GM19395 (cell line): Measurements from ENCODE around the gene ABHD12.

Experiments
- ATAC-seq: cut with Tn5 transposase; IDR thresholded peaks from one replicate; pipeline ENCODE4 v1.9.1; 2021; ENCODE audit warnings: mild to moderate bottlenecking, moderate library complexity; ENCODE audit not compliant: unreplicated experiment

ABHD12 gene

DNA sequence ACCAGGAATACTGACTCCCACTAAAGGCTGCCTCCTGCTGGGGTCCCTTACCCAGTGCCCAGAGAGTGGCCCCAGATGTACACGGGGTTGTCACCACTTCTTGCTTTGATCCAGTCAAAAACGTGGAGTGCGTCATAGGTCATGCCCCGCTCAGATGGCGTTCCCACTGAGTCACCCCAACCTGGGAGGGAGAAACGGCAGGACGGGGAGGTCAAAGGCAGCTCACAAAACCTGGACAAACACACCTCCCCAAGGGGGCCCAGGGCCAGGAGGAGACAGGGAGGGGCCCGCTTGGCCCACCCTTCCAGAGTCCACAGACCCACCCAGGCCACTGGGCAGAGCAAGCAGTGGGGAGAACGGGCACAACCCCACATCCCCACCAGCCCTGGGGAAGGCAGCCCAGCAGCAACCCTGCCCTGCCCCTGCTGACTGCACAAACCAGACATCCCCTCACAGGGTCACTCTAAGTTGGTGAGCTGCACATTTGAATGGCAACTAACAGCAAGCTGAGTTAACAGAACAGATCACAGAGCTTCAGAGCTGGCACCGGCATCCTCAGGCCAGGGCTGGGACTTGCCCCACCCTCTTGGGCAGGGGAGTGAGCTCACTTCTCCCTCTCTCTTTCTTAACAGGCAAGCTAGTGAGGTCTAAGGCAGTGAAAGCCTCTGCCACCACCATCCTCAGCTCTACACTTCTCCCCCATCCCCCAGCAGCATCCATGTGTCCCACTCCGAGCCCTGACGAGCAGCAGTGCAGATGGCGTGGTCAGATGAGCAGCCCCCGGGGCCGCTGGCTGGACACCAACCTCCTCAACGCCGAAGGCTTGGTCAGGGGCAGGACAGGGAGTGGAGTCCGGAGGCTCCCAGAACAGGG is 81.0 kb downstream of the ABHD12 start:
- no peak for ATAC-seq

DNA sequence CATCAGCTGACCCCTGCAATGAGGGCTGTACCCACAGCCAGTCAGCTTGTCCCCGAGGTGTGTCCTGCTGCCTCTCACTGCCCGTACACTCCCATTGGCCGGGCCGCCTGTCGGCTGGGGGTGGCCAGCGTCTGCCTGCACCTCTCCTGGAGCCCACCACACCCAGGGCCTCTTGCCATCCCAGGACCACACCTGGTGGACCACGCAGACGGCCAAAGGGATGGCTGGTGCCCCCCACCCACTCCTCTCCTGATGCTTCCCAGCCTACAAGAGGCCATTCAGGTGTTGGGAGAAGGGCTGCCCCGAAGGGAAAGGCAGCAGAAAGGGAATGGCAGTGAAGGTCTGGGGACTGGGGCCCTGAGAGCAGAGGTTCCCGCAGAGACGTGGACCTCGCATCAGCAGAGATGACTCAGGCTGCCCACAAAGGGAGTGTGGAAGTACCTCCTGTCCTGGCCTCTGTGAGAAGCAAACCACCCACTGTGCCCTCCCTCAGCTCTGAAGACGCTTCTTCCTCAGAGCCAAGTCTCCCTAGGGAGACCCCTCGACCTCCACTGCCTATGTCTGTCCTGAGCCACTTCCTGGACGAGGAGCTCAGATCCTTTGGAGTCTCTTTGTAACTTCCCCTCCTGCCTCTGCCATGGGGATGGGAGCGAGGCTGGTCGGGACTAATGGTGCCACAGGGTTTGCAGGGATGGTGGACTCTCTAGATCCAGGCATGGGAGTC is 81.8 kb downstream of the ABHD12 start:
- no peak for ATAC-seq

DNA sequence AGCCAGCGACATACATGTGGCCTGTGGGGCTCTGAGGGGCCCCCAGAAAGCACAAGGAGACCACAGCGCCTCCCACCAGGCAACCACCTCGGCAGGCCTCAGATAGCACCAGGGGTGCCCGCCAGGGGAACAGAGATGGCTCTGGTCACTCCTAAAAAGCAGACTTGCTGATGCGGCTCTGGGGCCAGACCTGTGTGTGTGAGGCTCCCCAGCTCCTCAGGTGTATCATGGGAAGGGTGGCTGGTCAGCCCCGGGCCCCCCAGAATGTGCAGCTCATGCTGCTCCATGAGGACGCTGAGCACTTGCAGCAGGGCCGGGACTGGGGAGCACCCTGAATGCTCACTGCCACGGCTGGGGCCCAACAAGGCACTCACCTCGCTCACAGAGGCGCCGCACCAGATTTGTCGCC is 82.5 kb downstream of the ABHD12 start:
- no peak for ATAC-seq

DNA sequence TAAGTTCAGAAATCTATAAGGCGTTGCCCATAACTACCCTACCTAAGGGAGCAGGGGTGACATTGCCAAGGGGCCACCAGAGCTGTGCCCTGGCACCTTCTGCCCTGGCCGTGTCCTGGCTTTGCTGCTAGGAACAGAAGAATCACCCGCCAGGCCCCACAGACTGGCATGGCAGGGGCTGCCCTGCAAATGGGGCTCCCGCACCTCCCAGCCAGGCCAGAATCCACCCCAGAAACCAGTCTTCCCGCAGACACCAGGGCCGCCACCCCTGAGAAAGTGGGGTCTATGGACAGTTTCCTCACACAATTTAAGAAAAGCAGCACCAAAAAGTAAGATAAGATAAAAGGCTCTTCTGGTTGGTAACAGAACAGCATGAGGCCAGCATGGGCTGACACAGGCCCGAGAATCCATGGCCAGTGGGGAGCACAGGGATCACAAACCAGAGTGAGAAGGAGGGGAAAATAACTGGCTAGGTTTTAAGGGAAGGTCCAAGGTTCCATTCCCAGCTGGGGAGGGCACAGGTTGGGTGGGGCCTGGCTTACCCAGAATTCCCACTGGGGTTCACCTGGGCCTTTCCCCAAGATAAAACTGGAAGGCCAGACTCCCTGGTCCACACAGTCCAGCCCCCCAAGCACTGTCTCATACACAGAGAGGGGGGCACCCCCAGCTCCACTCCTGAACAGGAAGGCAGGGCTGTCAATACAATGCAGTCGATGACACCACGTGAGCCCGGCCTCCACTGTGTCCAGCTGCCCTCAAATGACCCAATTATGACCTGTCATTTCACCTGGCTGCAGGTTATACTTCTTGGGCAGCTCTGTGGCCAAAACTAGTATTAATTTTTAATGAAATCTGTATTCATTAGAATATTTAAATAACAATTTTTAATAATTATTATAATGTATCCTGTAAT is 83.4 kb downstream of the ABHD12 start:
- ATAC-seq: no peak

DNA sequence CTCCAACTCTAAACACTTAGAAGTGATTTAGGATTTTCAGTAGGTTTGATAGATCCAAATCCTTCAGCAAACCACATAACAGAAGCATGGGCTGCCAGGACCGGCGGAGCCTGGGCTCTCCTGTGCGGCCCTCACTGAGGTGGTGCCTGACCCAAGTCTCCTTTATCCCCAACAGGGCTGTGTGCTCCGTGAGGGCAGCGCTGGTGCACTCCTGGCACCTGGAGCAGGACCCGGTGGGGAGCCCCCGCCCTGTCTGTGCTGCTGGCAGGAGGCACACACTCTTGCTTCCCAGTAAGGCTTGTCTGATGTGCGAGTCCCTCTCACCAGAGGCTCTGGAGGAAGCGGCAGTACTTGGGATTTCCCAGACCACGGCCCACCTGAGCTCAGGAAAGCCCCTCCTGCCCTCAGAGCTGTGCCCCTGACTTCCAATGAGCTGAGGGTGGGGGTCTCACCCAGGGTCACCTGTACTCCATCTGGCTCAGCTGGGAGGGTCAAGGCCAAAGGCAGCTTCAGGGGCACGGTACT is 86.5 kb downstream of the ABHD12 start:
- ATAC-seq: no peak

DNA sequence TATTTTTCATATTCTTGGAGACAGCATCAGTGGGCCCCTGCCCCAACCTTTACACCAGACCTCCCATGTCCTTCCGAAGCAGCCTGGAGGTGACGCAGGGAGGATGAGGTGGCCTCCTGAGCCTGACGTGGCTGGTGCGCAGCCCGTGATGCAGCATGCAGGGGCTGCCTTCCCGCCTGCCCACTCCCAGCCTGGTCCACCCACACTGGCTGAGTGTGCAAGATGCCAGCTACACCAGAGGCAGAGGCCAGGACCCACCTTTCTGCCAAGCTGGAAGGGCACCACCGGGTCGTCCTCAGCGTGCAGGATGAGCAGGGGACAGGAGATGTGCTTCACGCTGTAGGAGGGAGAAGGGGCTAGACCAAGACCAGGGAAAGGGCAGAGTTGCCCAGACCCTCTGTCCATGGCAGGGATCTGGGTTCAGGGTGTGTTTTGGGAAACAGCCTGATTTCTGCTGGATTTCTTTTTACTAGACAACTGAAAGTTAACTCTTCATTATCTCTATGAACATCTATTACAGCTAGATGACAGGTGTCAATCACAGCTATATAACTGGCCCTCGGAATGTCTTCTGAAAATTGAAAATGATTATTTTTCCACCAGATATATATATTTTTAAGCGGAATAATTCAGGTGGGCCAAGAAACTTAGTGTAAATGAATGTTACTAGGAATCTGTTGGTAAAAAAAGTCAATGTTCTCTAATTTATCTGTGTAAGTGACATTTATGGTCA is 87.2 kb downstream of the ABHD12 start:
- ATAC-seq: no peak

DNA sequence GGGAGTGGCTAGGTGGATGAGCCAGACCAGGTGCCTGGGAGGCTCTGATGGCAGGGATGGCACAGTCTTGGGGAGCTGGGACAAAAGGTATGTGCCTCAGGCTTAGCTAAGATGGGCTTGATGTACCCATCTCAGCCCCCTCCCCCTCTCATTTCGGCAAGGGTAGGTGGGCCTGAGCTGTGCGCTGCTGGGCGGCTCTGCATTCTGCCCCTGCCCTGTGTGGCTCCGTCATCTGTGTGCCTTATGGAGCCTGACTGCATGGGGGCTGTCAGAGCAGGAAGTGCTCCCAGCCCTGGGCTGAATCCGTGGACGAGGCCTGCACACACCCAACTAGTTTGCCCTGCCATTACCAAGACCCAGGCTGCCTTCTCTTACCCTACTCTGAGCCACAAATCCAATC is 88.0 kb downstream of the ABHD12 start:
- no peak for ATAC-seq

DNA sequence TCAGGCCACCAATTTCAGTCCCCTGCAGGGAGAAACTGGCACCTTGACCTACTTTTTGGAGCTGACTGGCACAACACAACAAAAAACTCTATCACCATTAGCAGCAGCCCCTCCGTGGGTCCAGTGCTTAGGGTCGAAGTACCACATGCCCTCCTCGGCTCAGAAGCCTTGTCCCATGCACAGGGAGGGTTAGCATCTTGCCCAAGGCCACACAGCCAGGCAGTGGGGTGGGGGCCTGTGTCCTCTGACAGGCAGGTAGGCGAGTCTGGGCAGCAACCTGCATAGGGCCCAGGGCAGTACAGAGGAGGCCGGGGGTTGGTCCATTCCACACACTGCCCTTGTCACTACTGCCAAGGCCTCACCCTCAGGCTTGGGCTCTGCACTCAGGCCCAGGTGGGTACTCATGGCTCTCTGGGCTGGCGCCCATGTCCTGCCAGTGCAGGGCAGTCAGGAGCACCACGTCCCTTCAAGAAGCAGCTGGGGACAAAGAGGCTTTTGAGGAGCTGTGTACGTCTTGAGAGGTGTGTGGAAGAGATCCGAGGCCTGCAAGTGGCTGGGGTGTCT is 89.2 kb downstream of the ABHD12 start:
- ATAC-seq: no peak

DNA sequence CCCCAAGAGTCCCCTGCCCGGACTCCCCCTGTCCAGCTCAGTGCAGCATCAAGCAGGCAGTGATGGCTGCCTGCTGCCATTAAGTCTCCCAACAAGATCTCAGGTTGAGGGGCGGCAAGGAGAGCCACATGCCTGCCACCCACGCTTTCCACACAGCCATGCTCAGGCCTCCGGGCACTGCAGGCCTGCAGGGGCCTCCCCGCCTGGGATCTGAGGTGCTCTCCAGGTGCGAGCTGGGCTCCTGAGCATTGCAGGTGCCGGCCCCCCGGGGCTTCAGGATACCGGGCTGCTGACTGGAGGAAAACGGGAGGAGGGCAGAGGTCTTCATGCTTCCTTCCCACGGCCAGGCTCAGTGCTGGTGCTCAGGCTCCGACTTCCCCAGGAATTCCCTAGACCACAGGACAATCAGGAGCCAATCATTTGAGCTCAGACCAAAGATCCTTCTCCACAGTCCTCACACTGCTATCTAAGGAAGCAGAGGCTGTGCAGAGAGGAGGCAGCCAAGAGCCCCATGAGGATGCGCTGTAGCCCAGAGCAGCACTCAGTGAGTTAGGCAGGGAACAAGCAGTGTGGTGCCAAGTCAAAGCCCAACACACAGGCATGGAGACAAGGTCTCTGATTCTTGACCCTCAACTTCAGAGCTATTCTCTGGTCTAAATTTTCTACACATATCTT is 90.0 kb downstream of the ABHD12 start:
- ATAC-seq: no peak

DNA sequence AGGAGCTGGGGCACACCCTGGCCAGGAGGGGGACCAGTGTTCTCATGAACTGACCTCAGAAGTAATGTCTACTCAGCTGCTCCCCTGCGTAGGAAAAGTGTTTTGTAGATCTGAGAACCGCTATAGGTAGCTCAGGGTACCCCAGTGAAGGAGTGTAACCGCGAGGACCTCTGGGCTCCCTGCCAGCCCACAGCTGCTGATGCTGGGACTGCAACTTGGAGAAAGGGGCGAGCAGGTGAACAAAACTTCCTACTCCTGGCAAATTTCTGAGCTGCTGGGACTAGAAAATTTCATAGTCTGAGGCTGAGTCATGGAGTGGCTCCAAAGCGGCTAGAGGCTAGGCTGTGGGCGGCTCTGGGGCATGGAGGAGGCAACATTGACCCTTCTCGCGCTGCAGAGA is 90.8 kb downstream of the ABHD12 start:
- ATAC-seq: no peak

DNA sequence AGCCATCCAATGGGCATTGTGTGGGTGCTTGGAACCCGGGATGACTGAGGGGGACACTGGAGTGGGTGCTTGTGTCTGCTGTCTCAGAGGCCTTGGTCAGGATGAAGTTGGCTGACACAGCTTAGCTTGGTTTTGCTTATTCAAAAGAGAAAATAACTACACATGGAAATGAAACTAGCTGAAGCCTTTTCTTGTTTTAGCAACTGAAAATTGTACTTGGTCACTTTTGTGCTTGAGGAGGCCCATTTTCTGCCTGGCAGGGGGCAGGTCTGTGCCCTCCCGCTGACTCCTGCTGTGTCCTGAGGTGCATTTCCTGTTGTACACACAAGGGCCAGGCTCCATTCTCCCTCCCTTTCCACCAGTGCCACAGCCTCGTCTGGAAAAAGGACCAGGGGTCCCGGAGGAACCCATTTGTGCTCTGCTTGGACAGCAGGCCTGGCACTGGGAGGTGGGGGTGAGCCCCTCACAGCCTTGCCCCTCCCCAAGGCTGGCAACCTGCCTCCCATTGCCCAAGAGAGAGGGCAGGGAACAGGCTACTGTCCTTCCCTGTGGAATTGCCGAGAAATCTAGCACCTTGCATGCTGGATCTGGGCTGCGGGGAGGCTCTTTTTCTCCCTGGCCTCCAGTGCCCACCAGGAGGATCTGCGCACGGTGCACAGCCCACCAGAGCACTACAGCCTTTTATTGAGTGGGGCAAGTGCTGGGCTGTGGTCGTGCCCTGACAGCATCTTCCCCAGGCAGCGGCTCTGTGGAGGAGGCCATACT is 93.3 kb downstream of the ABHD12 start:
- peak; percentile 75 for ATAC-seq

DNA sequence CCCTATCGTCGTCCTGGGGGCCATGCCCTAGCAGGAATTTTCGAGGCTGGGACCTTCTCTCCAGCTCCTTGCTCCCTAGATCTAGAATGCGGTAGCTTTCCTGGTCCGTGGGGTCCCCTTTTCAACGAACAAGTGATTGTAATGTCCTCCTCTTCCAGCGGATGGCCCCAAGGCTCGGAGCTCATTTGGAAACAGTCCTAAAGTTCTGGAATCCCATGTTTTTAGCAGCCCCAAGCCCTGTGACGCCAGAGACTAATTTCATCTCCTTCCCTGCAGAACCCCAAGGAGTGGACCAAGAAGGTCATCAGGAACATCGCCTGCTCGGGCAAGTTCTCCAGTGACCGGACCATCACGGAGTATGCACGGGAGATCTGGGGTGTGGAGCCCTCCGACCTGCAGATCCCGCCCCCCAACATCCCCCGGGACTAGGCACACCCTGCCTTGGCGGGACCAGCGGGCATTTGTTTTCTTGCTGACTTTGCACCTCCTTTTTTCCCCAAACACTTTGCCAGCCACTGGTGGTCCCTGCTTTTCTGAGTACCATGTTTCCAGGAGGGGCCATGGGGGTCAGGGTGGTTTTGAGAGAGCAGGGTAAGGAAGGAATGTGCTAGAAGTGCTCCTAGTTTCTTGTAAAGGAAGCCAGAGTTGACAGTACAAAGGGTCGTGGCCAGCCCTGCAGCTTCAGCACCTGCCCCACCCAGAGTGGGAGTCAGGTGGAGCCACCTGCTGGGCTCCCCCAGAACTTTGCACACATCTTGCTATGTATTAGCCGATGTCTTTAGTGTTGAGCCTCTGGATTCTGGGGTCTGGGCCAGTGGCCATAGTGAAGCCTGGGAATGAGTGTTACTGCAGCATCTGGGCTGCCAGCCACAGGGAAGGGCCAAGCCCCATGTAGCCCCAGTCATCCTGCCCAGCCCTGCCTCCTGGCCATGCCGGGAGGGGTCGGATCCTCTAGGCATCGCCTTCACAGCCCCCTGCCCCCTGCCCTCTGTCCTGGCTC is 94.2 kb downstream of the ABHD12 start:
- peak; percentile 49 for ATAC-seq

DNA sequence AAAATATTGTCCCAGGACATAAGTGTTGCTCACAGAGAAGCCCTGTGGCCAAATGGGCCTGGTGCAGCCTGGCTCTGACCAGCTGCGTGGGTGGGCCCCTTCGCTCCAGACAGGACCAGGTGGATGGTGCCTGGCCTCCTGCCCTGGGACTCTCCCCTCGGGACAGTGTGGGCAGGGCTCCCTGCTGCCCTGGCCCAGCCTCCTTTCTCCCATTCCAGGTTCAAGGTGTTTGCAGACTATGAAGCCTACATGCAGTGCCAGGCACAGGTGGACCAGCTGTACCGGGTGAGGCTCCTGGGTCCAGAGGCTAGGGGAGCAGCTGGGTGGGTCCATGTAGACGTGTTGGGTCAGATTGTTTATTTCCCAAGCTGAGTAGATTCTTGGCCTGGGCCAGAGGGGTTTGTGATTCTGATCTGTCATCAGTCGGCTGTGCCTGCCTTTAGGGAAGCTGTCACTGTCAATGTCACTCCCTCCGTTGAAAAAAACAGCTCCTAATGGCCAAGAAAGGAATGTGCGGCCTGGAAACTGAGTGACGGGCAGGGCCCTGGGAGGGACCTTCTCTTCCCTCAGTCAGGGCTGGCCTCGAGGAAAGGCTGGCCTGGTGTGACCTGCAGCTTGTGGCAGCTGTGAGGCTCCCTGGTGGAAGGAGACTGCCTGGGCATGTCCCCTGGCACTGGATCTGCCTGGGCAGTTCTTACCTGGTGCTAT is 95.1 kb downstream of the ABHD12 start:
- no peak for ATAC-seq

DNA sequence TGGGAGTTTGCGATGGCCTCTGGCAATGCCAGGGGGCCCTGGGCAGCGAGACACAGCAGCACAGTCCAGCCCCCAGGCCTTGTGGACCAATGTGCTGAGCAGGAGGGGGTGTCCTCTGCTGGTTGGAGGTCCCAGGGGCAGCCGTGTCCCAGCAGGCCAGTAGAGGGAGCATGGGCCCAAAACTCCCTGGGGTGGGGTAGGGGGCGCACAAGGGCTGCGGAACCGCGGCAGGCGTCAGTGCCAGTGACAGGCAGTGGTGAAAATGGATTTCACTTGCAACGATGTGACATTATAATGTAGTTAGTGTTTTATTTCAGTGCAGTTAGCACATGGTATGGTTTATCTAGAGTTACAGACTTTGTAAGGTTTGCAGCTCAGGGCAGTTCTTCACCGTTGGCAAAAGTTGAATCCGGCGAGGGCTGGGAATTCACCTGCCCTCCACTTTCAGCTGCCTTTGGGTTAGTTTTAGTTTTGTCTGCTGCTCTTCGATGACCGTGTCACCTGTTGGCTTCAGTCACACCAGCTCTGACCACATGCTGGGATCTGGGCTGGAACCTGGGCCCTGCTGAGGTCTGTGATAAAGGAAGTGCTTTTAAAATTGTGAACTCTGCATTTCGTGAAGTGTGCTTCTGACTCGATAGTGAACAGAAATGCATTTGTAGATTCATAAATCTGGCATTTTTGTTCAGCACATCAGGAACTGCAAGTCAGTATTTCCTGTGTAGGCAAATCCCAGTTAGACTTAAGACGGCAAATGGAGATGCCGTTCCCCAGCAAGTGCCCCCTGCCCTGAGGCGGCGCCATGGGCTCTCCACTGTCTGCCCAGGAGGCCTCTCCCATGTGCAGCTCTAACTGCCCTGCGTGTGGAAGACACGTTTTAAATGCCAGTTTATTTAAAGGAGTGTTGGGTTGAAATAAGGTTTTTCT is 95.9 kb downstream of the ABHD12 start:
- ATAC-seq: no peak

DNA sequence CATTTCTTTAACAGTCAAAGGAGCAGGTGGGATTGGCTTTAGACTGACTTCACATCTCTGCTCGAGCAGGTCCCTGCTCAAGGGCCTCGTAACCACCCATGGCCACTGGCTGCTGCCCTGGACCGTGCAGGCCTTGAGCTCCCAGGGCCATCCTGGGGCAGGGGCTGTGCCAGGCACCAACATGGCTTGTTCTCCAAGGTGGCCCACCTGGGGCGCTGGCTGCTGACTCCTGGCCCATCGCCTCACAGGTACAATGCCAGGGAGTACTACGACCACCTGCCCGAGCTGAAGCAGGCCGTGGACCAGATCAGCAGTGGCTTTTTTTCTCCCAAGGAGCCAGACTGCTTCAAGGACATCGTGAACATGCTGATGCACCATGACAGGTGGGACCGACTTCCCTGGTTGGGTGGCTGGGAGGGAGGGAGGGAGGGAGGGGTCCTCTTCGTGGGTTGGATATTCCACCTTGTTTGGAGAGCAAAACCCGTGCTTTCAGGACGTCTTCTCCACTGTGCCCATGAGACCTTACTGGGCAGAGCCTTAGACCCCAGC is 96.7 kb downstream of the ABHD12 start:
- ATAC-seq: no peak

DNA sequence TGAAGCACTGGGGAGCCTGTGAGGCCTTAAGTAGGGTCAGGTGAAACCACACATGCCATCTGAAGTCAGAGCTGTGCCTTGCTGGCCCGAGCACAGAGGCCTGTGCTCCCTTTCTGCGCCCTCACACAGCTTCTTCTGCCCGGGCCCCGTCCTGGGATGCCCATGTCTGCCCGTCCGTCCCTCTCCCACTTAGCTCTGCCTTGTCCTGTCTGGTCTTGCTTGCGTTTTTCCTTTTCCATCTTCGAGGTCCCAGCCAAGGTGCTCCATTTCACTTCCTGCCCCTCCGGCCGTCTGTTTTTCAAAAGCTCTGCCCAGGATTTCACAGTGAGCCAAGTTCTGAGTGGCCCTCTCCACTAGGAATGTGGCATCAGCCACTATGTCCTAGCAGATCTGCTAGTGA is 97.1 kb downstream of the ABHD12 start:
- ATAC-seq: no peak
